Head of caudate nucleus (tissue), 42 donors: Measurements from ENCODE around the gene BNIP1.
A peak's percentile ranks its signal among the peaks of the same experiment; 100 is the strongest.

Experiments
- DNase-seq, 42 donors: peaks; one replicate each; pipeline versions ENCODE4 v3.0.0 to v3.0.0-alpha.2; 2020 to 2021; ENCODE audit warnings: mixed read lengths in 7 of 42
- intact Hi-C: fragments of 100-400 bp; cut with DNase I; formaldehyde crosslinking; loops from one replicate; pipeline ENCODE4 v1.15.0; 2022

Gene BNIP1

DNA sequence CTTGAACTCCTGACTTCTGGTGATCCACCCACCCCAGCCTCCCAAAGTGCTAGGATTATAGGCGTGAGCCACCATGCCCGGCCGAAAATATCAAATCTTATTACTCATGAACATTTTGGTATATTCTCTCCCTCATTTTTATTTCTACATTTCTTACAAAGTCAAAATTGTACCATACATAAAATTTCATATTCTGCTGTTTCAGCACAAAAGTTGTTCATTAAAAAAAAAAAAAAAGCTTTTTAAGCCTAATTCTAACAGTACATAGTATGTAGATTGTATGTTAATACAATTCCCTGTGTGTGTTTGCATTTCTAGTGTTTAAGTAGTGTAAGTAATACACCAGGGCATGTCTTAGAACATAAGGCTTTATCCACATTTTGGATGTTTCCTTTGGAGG, 14.9 kb downstream of the BNIP1 start:
- DNase-seq, result no peak
- intact Hi-C loops, result no loop called here

DNA sequence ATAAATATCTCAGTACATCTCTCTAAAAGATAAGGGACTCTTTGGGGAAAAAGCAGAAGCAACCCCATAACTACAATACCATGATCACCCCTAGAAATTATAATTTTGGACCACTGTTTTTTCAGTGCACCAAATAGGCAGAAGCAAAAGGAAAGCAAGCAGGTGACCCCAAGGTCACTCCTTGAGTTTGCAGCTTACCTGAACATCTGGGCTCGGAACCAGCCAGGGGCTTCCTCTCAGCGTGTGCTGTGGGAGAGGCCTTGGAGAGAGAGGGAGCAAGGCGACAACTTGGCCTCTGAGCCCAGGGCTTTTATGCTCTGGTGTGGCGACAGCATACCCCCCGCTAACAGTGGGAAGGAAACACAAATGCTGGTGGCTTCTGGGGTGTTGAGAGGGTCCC, 16.8 kb downstream of the BNIP1 start:
- no peak for DNase-seq
- intact Hi-C loops, result no loop called here

DNA sequence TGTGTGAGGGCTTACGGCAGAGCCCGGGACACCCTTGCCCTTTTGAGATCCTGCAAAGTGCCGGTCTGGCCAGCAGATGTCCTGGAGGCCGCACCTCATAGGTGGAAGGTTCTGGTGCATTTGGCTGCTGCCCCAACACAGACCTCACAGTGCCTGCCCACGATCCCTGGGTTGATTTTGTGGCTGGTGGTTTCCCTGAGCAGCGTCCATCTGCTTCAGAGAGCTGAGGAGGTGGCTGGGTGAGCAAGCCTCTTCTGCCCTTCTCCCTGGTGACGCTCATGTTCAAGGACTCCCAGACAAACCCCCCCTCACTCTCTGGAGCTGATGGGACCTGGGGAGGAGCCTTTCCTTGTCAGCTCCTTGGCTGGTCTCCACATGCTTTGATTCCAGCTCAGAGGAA, 18.9 kb downstream of the BNIP1 start:
- DNase-seq, result no peak
- intact Hi-C loops, result no loop called here

DNA sequence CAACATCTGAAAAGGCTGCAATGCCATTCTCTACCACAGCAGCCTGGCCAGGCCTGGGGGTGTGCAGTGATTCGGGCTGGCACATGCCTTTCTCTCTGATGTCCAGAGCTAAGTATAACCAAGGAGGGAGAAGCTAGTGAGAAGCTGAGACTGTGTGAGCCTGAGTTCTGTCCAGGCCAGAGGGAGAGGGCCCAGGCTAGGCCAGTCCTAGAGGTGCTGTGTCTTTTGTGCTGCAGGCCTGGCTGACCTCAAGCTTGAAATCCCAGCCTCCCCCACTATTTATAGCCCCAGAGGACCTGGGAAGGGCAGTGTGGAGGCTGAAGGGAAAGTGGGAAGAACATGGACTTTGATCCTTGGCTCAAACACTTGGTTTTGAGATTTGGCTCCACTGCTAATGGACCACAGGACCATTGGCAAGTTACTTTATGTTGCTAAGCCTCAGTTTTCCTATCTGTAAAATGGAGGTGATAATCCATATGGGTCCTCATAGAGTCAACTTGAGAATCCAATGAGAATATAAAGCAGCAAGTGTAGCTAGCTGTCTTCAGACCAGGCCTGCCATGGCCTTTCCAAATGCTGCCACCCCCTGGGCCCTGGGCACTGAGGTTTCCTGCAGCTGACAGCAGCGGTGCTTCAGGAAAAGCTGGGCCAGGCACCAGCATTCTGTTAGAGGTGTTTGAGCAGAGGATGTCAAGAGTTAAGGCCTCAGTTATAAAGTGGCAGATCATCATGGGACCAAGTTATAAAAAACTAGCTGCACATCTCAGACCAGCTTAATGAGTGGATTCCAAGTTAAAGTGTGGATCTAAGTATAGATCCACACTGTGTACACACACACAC, 21.1 kb downstream of the BNIP1 start:
- intact Hi-C loops, result no loop called here
- DNase-seq, result no peak

DNA sequence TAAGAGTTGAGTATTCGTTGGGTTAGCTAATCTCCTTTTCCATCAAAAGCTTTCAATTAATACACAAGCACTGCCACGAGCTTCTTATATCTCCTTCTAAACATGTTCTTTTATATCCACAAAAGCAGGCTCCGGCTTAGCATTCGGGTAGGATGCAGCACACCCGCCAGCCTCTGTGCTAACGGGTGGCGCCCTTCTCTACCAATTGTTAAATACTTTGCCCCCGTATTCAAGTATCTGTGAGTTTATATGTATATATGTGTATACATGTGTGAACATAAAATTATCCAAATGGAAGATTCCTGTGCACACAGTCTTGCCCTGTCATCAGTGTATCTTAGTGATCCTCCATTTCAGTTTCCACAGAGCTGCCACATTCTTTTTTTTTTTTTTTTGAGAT, 27.8 kb downstream of the BNIP1 start:
- intact Hi-C loops, result no loop called here
- DNase-seq, result no peak

DNA sequence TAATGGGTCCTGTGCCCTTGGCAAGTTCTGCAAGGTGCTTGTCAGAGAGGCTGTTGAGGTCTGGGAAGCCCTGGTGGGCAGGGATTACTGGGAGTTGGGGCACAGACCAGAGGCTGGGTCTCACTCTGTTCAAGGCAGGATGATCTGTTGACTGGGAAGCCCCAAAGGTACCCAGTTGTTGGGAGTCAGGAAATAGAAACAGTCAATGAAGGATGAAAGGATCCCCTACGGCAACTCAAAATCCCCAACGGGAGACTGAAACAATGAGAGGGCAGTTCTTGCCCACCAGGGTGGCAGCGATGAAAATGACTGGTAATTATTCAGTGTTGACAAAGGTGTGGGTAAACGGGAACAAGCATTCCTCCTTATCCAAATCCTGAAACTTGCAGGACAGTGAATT, 31.2 kb downstream of the BNIP1 start:
- intact Hi-C loops, result no loop called here
- no peak for DNase-seq

DNA sequence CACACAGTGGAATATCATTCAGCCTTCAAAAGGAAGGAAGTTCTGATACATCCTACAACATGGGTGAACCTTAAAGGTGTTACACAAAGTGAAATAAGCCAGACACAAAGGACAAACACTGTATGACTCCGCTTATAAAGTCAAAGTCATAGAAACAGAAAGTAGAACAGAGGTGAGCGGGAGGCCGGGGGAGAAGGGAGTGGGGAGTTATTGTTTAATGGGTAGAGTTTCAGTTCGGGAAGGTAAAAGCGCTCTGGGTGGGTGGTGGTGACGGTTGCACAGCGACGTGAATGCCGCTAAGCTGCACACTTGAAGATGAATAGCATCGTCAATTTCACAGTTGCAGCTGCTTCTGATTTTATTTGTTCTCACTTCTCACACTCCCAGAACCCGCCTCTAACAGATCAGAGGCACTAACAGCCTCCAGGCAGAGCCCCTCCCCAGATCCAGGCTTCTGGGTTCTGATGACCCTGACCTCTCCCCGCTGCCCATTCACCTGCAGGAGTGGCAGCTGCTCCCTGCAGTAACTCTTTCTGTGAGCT, 34.1 kb downstream of the BNIP1 start:
- DNase-seq, result peak in 4 of 42 donors; percentile 24 to 34 (median 27)
- intact Hi-C loops, result no loop called here

DNA sequence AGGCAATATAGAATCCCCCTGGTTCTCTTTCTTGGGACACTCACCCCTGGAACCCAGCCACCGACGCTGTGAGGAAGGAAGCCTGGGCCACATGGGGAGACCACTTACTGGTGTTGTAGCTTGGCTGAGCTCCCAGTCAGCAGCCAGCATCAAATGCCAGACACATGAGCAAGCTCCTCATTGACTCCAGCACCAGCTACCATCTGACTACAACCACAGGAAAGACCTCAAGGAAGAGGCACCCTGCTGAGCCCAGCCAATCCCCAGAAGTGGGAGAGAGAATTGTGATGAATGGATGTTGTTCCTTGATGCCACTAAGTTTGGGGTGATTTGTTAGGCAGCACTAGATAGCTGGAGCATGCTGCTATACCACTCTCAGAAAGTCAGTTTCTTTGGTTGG, 36.0 kb downstream of the BNIP1 start:
- DNase-seq, result no peak
- intact Hi-C loops, result no loop called here

DNA sequence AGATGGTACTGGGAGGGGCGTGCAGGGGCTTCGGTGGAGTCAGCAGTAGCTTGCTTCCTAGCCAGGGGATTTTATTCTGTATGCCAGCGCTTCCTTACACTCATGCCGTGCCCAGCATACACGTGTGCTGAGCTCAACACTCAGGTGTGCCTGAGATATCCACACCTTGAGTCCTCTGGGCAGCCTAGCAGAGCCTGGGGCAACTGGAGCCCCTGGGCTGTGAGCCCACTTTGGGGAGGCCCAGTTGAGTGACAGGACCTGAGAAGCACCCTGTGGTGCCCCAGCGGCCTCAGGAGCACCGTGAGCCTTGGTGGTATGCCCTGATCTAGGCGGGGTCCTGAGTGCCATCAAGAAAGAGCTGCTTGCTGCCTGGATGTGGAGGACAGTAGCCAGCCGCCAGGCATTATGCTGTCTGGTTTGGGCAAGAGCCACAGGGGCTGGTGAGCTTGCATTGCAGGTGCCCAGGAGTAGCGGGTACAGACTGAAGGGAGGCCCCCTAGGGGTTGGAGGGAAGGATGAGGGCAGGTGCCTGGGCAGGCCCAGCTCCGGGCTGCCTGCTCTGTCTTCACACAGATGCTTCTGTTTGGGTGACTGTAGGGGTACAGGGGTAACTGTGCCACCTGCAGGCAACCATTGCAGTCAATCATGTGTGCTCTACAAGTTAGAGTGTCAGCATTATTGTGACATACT, 42.9 kb downstream of the BNIP1 start:
- intact Hi-C loops, result no loop called here
- DNase-seq, result no peak

DNA sequence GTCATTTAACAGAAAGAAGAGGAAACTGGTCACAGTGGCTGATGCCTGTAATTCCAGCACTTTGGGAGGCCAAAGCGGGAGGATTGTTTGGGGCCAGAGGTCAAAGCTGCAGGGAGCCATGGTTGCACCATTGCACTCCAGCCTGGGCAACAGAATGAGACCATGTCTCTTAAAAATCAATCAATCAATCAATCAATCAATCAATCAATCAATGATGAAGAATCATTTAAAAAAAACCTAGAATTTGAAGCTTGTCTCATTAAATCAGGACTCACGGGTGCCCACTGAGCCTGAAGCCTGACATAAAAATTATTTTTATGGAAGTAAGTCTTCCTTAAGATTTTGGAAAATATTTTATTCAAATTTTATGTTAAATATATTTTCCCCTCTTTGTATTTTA, 43.9 kb downstream of the BNIP1 start:
- intact Hi-C loops, result no loop called here
- DNase-seq, result no peak

DNA sequence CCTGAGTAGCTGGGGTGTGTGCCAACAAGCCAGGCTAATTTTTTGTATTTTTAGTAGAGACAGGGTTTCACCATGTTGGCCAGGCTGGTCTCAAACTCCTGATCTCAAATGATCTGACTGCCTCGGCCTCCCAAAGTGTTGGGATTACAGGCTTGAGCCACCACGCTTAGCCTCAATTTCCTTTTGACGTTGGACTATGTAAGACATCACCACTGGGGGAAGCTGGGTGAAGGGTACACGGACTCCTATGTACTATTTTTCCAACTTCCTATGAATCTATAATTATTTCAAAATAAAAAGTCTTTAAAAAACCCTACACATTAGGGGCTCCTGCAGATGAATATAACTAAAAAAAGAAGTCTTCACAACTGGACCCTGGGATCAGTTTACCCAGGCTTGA, 46.7 kb downstream of the BNIP1 start:
- DNase-seq, result no peak
- intact Hi-C loops, result no loop called here

DNA sequence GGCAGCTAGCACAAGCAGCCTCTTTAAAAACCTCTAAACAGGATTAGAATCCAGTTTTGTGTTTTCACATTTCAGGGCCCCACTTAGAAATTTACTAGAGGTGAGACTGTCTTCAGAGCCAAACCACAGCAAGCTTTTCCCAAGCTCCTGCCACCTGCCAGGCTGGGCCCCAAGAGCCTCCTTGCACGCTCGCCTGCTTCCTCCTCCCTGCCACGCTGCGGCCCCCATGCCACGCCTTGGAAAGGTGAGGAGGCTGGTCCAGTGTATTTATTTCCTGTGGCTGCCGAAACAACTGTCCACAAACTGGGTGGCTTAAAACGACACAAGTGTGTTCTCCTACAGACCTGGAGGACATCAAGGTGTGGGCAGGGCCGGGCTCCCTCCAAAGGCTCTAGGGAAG, 47.2 kb downstream of the BNIP1 start:
- DNase-seq, result no peak
- intact Hi-C loops, result no loop called here

DNA sequence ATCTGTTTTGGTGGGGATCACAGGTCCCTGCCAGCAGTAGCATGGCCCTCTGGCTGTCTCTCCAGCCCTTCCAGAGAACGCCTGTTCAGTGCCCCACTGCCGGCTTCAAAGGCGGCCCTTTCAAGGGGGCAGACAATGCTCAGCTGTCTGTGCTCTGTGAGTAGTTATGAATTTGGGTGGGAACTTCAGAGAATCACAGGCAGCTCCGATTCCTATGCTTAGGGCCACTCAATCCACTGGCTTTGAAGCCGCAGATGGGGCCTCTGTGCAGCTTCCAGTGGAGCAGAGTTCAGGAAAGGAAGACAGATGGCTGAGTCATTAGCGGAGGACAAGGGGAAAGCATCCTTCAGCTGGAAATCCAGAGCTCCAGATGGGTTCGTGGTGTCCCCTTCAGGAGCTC, 48.2 kb downstream of the BNIP1 start:
- intact Hi-C loops, result no loop called here
- DNase-seq, result no peak

DNA sequence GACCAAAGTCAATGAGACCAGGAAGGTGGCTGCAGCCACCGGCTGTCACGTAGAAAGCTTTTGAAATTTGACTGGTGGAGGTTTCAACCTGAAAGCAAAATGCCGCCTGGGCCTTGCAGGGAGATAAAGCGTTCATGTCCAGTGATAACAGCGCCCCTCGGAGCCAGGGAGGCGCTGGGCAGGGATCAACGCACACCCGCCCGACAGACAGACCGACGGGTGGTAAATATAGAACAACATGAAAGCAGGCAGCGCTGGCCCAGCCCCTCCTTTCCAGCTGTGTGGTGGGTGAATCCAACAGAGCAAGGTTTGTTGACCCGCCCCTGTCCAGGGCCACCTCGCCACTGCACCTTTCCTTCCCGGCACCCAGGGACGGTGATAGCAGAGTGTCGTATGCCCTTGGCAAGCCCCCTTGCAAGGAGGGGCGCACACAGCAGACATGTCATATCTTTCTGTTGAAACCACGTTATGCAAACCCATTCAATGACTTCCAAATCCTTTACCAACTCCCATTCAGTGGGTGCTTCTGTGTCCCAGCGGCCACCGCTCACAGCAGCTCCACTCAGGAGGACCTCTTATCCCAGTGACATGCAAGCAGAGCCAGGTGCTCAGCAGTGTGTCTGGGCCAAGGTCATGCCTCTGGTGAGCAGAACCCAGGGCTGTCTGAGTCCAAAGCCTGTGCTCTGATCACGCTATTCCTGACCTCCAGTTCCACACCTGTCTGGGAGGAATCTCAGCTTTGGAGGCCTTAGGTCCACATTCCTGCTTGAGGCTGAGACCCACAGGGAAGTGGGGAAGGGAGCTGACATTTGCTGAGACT, 52.0 kb downstream of the BNIP1 start:
- DNase-seq, result no peak
- intact Hi-C loops, result no loop called here

DNA sequence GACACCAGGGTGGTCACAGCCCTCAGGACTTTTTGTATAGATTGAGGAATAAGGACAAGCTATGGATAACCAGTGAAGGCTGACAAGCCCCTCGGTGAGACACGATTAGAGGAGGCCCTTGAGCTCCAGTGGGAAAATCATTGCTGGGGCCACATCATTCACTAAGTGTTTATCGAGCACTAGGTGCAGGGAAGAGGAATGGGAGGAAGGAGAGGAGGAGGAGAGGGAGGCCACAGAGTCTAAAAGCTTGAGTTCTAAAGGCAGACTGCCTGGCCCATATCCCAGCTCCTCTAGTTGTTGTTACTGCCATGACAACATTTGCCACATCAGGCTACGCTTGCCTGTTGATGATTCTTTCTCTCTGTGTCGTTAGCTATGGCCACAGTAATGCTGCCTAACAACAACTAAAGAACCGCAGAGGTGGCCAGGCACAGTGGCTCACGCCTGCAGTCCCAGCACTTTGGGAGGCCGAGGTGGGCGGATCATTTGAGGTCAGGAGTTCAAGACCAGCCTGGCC, 53.1 kb downstream of the BNIP1 start:
- intact Hi-C loops, result no loop called here

DNA sequence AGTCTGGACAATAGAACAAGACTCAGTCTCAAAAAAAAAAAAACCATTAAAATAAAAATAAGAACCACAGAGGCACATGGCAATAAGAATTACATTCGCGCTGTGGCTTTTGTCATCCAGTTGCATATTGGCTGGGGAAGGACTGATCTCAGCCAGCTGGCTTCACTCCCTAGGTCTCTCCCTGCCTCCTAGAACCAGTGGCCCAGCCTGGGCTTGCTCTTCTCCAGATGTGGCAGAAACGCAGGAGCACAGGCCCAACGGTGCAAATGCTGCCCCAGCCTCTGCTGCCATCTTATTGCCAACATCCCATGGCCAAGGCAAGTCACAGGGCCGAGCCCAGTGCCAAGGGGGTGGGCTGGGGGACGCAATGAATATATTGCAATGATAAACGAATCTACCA, 53.7 kb downstream of the BNIP1 start:
- DNase-seq, result no peak
- intact Hi-C loops, result no loop called here

More for the DNA sequence above, 53.1 kb downstream of the BNIP1 start:
- no peak for DNase-seq

DNA sequence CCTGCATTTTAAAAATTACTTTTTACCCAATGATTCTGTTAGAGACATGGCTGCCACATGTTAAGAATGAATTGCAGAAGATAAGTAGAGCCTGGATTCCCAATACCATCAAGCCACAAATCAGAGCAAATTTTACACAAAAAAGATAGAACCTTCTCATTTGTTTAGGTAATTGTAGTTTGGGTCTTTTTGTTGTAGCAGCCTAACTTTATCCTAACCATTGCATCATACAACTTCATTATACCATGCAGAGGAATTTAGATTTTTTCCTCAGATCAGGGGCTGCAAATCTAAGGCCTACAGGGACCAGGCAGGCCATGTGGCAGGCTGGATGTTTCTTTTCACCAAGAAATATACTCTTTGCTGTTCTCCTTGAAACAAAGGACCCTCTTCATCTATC, 56.0 kb downstream of the BNIP1 start:
- intact Hi-C loops, result no loop called here
- no peak for DNase-seq

DNA sequence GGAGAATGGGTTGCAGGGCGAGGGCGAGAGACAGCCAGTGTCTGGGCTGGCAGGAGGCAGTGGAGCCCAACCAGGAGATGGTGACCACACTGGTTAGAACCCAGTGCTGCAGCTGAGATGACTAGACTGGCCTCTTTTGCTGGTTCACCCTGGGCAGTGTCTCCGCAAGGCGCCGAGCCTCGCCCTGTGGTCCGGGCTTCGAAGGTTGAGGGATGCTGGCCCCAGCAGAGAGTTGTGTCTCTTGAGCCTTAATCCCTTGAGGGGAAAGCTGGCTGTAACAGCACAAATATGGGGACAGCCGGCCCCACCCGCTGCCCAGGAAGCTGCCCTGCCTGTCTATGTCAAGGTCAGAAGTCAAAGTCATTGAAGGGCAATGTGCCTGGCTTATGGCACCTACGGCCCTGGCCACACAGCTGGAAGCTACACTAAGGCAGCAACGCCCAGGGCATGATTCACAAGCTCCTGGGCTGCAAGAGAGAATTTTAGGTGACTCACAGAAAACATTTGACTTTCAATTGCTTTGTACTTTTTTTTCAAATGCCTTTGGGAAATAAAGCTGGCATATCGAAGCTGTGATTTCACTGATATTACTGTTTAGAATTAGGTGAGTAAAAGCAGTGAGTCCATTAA, 57.4 kb downstream of the BNIP1 start:
- intact Hi-C loops, result no loop called here
- DNase-seq, result no peak

DNA sequence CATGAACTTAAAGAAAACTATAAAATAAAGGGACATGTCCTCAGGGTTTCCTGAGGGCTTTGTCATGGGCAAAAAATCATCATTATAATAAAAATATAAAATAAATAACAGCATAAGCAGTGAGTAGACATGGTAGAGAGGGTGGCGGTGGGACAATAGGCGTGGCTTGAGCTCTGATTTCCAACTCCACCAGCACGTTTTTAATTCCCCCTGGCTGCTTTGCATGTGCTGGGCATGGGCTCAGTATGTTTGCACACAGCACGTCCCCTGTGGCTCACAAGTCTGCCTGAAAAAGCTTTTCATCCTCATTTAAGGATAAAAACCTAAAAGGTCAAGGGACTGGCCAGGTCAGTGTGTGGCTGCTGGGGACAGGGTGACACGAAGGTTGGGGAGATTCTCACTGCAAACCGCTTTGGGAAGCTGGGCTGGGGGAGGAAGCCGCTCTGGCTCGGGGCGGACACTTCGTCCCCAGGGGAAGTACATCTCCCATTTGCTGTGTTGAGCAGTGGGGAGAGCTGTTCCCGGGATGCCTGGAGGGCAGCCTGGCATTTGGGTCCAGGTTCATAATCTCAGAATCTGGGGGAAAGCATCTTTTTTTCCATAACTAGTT, 58.0 kb downstream of the BNIP1 start:
- intact Hi-C loops, result no loop called here
- DNase-seq, result no peak
